GM20000 (cell line): ENCODE data around the gene GPR21.

Source experiments
- DNase-seq: peaks from one replicate; pipeline ENCODE4 v3.0.0; 2012; ENCODE audit warnings: low spot score
- TF ChIP-seq, protein P1 (sequence below): IDR thresholded peaks from 2 replicates; pipeline ENCODE4 v1.5.1; 2012; ENCODE audit warnings: mild to moderate bottlenecking, control low read depth; ENCODE audit errors: extremely low read depth, missing control alignments

GPR21 gene

DNA sequence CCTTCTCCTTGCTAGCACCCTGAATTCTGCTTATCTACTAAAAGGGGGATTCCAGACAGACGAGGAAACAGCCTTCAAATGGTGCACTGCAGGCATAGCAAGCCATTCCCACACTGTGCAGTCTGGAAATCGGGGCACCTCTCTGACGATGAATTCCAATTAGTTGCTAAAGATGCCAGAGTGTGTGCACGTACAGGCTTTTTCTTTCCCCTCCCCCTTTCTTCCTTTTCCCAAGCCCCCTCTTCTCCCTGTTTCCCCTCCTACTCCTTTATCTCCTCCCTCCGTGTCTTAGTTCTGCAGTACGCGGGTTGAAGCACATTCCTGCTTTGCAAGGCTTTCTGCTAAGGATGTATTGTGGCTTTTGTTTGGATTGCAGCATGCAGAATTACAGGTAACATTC is at the start of gene GPR21:
Gene GPR21, plus strand, starts transcription at position 316 of the 400 bp plus-strand sequence. CDS start 900 bp downstream, outside the sequence.
- TF ChIP-seq, protein P1, sequence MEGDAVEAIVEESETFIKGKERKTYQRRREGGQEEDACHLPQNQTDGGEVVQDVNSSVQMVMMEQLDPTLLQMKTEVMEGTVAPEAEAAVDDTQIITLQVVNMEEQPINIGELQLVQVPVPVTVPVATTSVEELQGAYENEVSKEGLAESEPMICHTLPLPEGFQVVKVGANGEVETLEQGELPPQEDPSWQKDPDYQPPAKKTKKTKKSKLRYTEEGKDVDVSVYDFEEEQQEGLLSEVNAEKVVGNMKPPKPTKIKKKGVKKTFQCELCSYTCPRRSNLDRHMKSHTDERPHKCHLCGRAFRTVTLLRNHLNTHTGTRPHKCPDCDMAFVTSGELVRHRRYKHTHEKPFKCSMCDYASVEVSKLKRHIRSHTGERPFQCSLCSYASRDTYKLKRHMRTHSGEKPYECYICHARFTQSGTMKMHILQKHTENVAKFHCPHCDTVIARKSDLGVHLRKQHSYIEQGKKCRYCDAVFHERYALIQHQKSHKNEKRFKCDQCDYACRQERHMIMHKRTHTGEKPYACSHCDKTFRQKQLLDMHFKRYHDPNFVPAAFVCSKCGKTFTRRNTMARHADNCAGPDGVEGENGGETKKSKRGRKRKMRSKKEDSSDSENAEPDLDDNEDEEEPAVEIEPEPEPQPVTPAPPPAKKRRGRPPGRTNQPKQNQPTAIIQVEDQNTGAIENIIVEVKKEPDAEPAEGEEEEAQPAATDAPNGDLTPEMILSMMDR = no peak
- DNase-seq = no peak

DNA sequence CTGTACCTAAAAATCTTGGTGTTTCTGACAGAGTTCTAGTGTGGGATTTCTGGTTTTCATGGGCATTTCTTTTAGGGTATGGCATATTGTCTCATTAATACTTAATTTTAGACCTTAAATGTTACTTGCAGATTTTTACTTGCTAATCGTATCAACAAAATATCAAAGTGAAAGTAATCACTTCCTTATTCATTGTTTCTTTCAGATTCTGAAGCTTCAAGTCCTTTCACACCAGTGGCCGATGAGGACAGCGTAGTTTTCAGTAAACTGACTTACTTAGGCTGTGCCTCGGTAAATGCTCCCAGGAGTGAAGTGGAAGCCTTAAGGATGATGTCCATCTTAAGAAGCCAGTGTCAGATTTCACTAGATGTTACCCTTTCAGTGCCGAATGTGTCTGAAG is 47.5 kb upstream of the GPR21 start:
- TF ChIP-seq, protein P1 = no peak
- DNase-seq = no peak

DNA sequence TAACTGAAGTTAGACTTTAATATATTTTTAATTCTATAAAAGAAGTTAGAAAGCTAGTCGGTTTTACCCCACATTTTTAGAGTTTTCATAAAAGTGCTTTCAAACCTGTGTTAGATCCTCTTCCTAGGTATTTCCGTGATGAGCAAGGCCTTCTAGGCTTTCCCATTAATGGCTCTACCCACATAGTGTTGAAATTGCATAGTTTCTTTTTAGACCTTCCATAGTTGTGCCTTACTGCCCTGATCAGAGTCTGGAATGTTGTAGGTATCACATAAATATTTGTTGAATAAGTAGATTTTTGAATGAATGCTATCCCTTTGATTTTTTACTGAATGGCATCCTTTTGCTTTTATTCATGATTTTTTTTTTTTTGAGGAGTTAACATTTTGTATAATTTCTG is 45.3 kb upstream of the GPR21 start:
- DNase-seq = no peak
- TF ChIP-seq, protein P1 = no peak

- peak; percentile 19 for DNase-seq
- TF ChIP-seq, protein P1 = no peak
Observed at GRCh38 chr9:122988920-122989621, 44.4 kb upstream of the GPR21 start.

DNA sequence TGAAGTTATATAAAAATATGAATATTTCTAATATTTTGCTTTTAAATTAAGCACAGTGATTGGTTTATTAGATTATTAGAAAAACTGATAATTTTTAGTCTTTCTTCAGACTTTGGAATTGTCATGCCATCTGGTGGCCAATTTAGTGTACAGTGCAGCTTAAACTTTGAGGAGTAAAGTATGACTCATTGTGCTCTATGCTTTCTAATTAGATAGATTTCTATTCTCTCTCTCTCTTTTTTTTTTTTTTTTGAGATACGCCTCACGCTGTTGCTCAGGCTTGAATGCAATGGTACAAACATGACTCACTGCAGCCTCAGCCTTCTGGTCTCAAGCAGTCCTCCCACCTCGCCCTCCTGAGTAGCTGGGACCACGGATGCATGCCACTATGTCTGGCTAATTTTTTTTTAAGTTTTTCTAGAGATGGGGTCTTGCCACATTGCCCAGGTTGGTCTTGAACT is 42.1 kb upstream of the GPR21 start:
- peak; percentile 44 for DNase-seq
- TF ChIP-seq, protein P1 = peak; percentile 19

- DNase-seq = no peak
- TF ChIP-seq, protein P1 = no peak
Observed at GRCh38 chr9:122996586-122996985, 36.9 kb upstream of the GPR21 start.

- DNase-seq = no peak
- TF ChIP-seq, protein P1 = no peak
Observed at GRCh38 chr9:122998448-122998847, 35.0 kb upstream of the GPR21 start.
